Mesothelial cell of epicardium (in vitro differentiated cells): ENCODE results near the gene SCAMP2. TPM values are rescaled to one million over a fixed set of nuclear protein-coding genes. Genes with fewer than 3 reads are reported as not detected.

Experiments used
- DNase-seq, 2 experiments: peaks; one replicate each; pipeline ENCODE4 v3.0.0; 2021; ENCODE audit warnings: low spot score in 2 of 2; ENCODE audit not compliant: unreplicated experiment in 2 of 2
- H3K27ac Mint-ChIP-seq: 2 replicates; pipeline ENCODE4 v1.8.0; 2021; ENCODE audit warnings: mixed read lengths
- H3K27me3 Mint-ChIP-seq: 2 replicates; pipeline ENCODE4 v1.8.0; 2021; ENCODE audit warnings: low read depth, mixed read lengths
- H3K36me3 Mint-ChIP-seq: 2 replicates; pipeline ENCODE4 v1.8.0; 2021; ENCODE audit warnings: mixed read lengths
- H3K4me1 Mint-ChIP-seq: 2 replicates; pipeline ENCODE4 v1.8.0; 2021; ENCODE audit warnings: mixed read lengths
- H3K4me3 Mint-ChIP-seq: 2 replicates; pipeline ENCODE4 v1.8.0; 2021; ENCODE audit warnings: mild to moderate bottlenecking, moderate library complexity, mixed read lengths
- H3K9me3 Mint-ChIP-seq: 2 replicates; pipeline ENCODE4 v1.8.0; 2021; ENCODE audit warnings: mixed read lengths
- CTCF ChIP-seq: fragments of 200-600 bp; sonication (generic); IDR thresholded peaks from one replicate; pipeline ENCODE4 v1.5.0; 2021; ENCODE audit warnings: antibody characterized with exemption; ENCODE audit not compliant: unreplicated experiment
- total RNA-seq: library from RNA; stranded (reverse); gene quantifications from 3 replicates; pipeline ENCODE4 v1.2.1, GENCODE V29; 2021

SCAMP2 gene
- total RNA-seq, 1 donor from 2014 or later, result 45.6 TPM

GRCh38 chr15:74857671-74858368 lies 15.3 kb downstream of the SCAMP2 start:
- Mint-ChIP-seq H3K36me3 (peaks cover 2% of the 10 kb centered on the region), H3K27ac (no peak overlapping the region), H3K4me3 (no peak overlapping the region), H3K9me3 (no peaks in the 10 kb centered on the region), H3K4me1 (peaks cover 3% of the 10 kb centered on the region), H3K27me3 (no peaks in the 10 kb centered on the region)
- DNase-seq, result no peak
- no peak for TF ChIP-seq CTCF

- no peaks in the 10 kb centered on the region for H3K27me3 Mint-ChIP-seq
- H3K9me3 Mint-ChIP-seq, result no peaks in the 10 kb centered on the region
- H3K27ac Mint-ChIP-seq, result no peak overlapping the region
- peaks cover 4% of the 10 kb centered on the region for H3K36me3 Mint-ChIP-seq
- no peak for DNase-seq
- H3K4me3 Mint-ChIP-seq, result no peak overlapping the region
- peaks cover 3% of the 10 kb centered on the region for H3K4me1 Mint-ChIP-seq
- no peak for TF ChIP-seq CTCF
These were observed 16.0 kb downstream of the SCAMP2 start for GRCh38 chr15:74857082-74857655.

- H3K27ac Mint-ChIP-seq, result no peak overlapping the region
- peaks cover 4% of the 10 kb centered on the region for H3K36me3 Mint-ChIP-seq
- H3K9me3 Mint-ChIP-seq, result no peaks in the 10 kb centered on the region
- no peak overlapping the region for H3K4me3 Mint-ChIP-seq
- TF ChIP-seq CTCF, result no peak
- peaks cover 3% of the 10 kb centered on the region for H3K4me1 Mint-ChIP-seq
- no peaks in the 10 kb centered on the region for H3K27me3 Mint-ChIP-seq
- DNase-seq, result no peak
These were observed 16.6 kb downstream of the SCAMP2 start for GRCh38 chr15:74856537-74856936.

GRCh38 chr15:74855857-74856256 lies 17.3 kb downstream of the SCAMP2 start:
- Mint-ChIP-seq H3K4me3 (no peak overlapping the region), H3K27me3 (no peaks in the 10 kb centered on the region), H3K9me3 (no peaks in the 10 kb centered on the region), H3K27ac (no peak overlapping the region), H3K4me1 (peaks cover 3% of the 10 kb centered on the region), H3K36me3 (peaks cover 4% of the 10 kb centered on the region)
- TF ChIP-seq CTCF, result no peak
- DNase-seq, result no peak

- H3K27me3 Mint-ChIP-seq, result no peaks in the 10 kb centered on the region
- H3K27ac Mint-ChIP-seq, result no peak overlapping the region
- H3K36me3 Mint-ChIP-seq, result peaks cover 8% of the 10 kb centered on the region
- H3K4me1 Mint-ChIP-seq, result peaks cover 3% of the 10 kb centered on the region
- H3K4me3 Mint-ChIP-seq, result no peak overlapping the region
- DNase-seq, result no peak
- H3K9me3 Mint-ChIP-seq, result no peaks in the 10 kb centered on the region
- TF ChIP-seq CTCF, result no peak
These were observed 18.6 kb downstream of the SCAMP2 start for GRCh38 chr15:74854453-74855022.
